Measurements from ENCODE around the gene LELP1. TPM values are rescaled to one million over a fixed set of nuclear protein-coding genes. Genes with fewer than 3 reads are reported as not detected.

The LELP1 gene
- total and polyA plus RNA-seq, 2 donors from 2014 or later = not detected

- no peaks in the 10 kb centered on the region for H3K9me3 ChIP-seq (ENCODE audit: control insufficient read depth in 2 of 3, insufficient read depth in 1 of 3, low read length in 3 of 3)
- no peak overlapping the region for H3K4me3 ChIP-seq (ENCODE audit: low read length in 3 of 3)
- no peak for TF ChIP-seq CTCF (IDR thresholded peaks at IDR 0.05; ENCODE audit: borderline replicate concordance, extremely low read depth, insufficient read depth)
- H3K27me3 ChIP-seq (ENCODE audit: control insufficient read depth, insufficient read depth, low read length) = peaks cover 4% of the 10 kb centered on the region
- H3K27ac ChIP-seq (ENCODE audit: low read depth in 2 of 2, low read length in 2 of 2) = no peak overlapping the region
- no peaks in the 10 kb centered on the region for H3K4me1 ChIP-seq (ENCODE audit: control insufficient read depth in 2 of 3, insufficient read depth in 2 of 3, low read depth in 1 of 3, low read length in 3 of 3)
- DNase-seq = no peak
- intact Hi-C loops (cut with DNase I) = no loop called here
- no peaks in the 10 kb centered on the region for H3K36me3 ChIP-seq (ENCODE audit: control insufficient read depth in 2 of 3, insufficient read depth in 3 of 3, low read length in 3 of 3)
- no peak overlapping the region for H3K9ac ChIP-seq (ENCODE audit: low read length in 3 of 3)
- FAIRE-seq = no peak
Measured at GRCh38 chr1:153251988-153252387, 48.8 kb downstream of the LELP1 start.

GRCh38 chr1:153253076-153253475 is 49.8 kb downstream of the LELP1 start:
- DNase-seq (peak in 2 of 5 donors; percentile 31 to 56), FAIRE-seq (no peak)
- no peaks in the 10 kb centered on the region for H3K9me3 ChIP-seq (ENCODE audit: control insufficient read depth in 2 of 3, insufficient read depth in 1 of 3, low read length in 3 of 3)
- no peak for TF ChIP-seq CTCF (IDR thresholded peaks at IDR 0.05; ENCODE audit: borderline replicate concordance, extremely low read depth, insufficient read depth)
- no peak overlapping the region for H3K4me3 ChIP-seq (ENCODE audit: low read length in 3 of 3)
- no peak overlapping the region for H3K27ac ChIP-seq (ENCODE audit: low read depth in 2 of 2, low read length in 2 of 2)
- no peaks in the 10 kb centered on the region for H3K4me1 ChIP-seq (ENCODE audit: control insufficient read depth in 2 of 3, insufficient read depth in 2 of 3, low read depth in 1 of 3, low read length in 3 of 3)
- peaks cover 4% of the 10 kb centered on the region for H3K27me3 ChIP-seq (ENCODE audit: control insufficient read depth, insufficient read depth, low read length)
- intact Hi-C loops (cut with DNase I) = no loop called here
- no peaks in the 10 kb centered on the region for H3K36me3 ChIP-seq (ENCODE audit: control insufficient read depth in 2 of 3, insufficient read depth in 3 of 3, low read length in 3 of 3)
- no peak overlapping the region for H3K9ac ChIP-seq (ENCODE audit: low read length in 3 of 3)

GRCh38 chr1:153253693-153254092 is 50.5 kb downstream of the LELP1 start:
- no peak for FAIRE-seq
- no peaks in the 10 kb centered on the region for H3K4me1 ChIP-seq (ENCODE audit: control insufficient read depth in 2 of 3, insufficient read depth in 2 of 3, low read depth in 1 of 3, low read length in 3 of 3)
- no peaks in the 10 kb centered on the region for H3K36me3 ChIP-seq (ENCODE audit: control insufficient read depth in 2 of 3, insufficient read depth in 3 of 3, low read length in 3 of 3)
- H3K9ac ChIP-seq (ENCODE audit: low read length in 3 of 3) = no peak overlapping the region
- no peak overlapping the region for H3K27ac ChIP-seq (ENCODE audit: low read depth in 2 of 2, low read length in 2 of 2)
- DNase-seq = no peak
- H3K4me3 ChIP-seq (ENCODE audit: low read length in 3 of 3) = no peak overlapping the region
- peaks cover 4% of the 10 kb centered on the region for H3K27me3 ChIP-seq (ENCODE audit: control insufficient read depth, insufficient read depth, low read length)
- no peaks in the 10 kb centered on the region for H3K9me3 ChIP-seq (ENCODE audit: control insufficient read depth in 2 of 3, insufficient read depth in 1 of 3, low read length in 3 of 3)
- TF ChIP-seq CTCF (IDR thresholded peaks at IDR 0.05; ENCODE audit: borderline replicate concordance, extremely low read depth, insufficient read depth) = no peak
- intact Hi-C loops (cut with DNase I) = no loop called here

Other genes with a start within 250 kb of the LELP1 start
- not detected for gene SPRR4, start 232.8 kb upstream of the LELP1 start, total RNA-seq
- gene SPRR4, start 232.8 kb upstream of the LELP1 start, polyA plus RNA-seq (ENCODE audit: insufficient read depth, low read depth, low replicate concordance) = not detected
- not detected for gene SPRR1A, start 219.3 kb upstream of the LELP1 start, total RNA-seq
- not detected for gene SPRR1A, start 219.3 kb upstream of the LELP1 start, polyA plus RNA-seq (ENCODE audit: insufficient read depth, low read depth, low replicate concordance)
- gene SPRR3, start 201.7 kb upstream of the LELP1 start, total RNA-seq = not detected
- not detected for gene SPRR3, start 201.7 kb upstream of the LELP1 start, polyA plus RNA-seq (ENCODE audit: insufficient read depth, low read depth, low replicate concordance)
- gene SPRR1B, start 172.2 kb upstream of the LELP1 start, total RNA-seq = not detected
- gene SPRR1B, start 172.2 kb upstream of the LELP1 start, polyA plus RNA-seq (ENCODE audit: insufficient read depth, low read depth, low replicate concordance) = not detected
- gene SPRR2D, start 162.3 kb upstream of the LELP1 start, total RNA-seq = not detected
- not detected for gene SPRR2D, start 162.3 kb upstream of the LELP1 start, polyA plus RNA-seq (ENCODE audit: insufficient read depth, low read depth, low replicate concordance)
- gene SPRR2A, start 145.9 kb upstream of the LELP1 start, total RNA-seq = 0.60 TPM
- gene SPRR2A, start 145.9 kb upstream of the LELP1 start, polyA plus RNA-seq (ENCODE audit: insufficient read depth, low read depth, low replicate concordance) = not detected
- not detected for gene SPRR2B, start 131.8 kb upstream of the LELP1 start, total RNA-seq
- not detected for gene SPRR2B, start 131.8 kb upstream of the LELP1 start, polyA plus RNA-seq (ENCODE audit: insufficient read depth, low read depth, low replicate concordance)
- not detected for gene SPRR2E, start 108.9 kb upstream of the LELP1 start, total RNA-seq
- not detected for gene SPRR2E, start 108.9 kb upstream of the LELP1 start, polyA plus RNA-seq (ENCODE audit: insufficient read depth, low read depth, low replicate concordance)
- gene SPRR2F, start 89.9 kb upstream of the LELP1 start, total RNA-seq = not detected
- gene SPRR2F, start 89.9 kb upstream of the LELP1 start, polyA plus RNA-seq (ENCODE audit: insufficient read depth, low read depth, low replicate concordance) = not detected
- gene SPRR2G, start 52.5 kb upstream of the LELP1 start, total RNA-seq = not detected
- gene SPRR2G, start 52.5 kb upstream of the LELP1 start, polyA plus RNA-seq (ENCODE audit: insufficient read depth, low read depth, low replicate concordance) = not detected
- gene PRR9, start 14.2 kb downstream of the LELP1 start, total RNA-seq = not detected
- gene PRR9, start 14.2 kb downstream of the LELP1 start, polyA plus RNA-seq (ENCODE audit: insufficient read depth, low read depth, low replicate concordance) = not detected
- gene LORICRIN, start 56.3 kb downstream of the LELP1 start, total RNA-seq = not detected
- not detected for gene LORICRIN, start 56.3 kb downstream of the LELP1 start, polyA plus RNA-seq (ENCODE audit: insufficient read depth, low read depth, low replicate concordance)
- not detected for gene PGLYRP3, start 109.5 kb downstream of the LELP1 start, total RNA-seq
- gene PGLYRP3, start 109.5 kb downstream of the LELP1 start, polyA plus RNA-seq (ENCODE audit: insufficient read depth, low read depth, low replicate concordance) = not detected
- gene PGLYRP4, start 145.4 kb downstream of the LELP1 start, total RNA-seq = not detected
- not detected for gene PGLYRP4, start 145.4 kb downstream of the LELP1 start, polyA plus RNA-seq (ENCODE audit: insufficient read depth, low read depth, low replicate concordance)
- 271 TPM for gene S100A9, start 154.4 kb downstream of the LELP1 start, total RNA-seq
- gene S100A9, start 154.4 kb downstream of the LELP1 start, polyA plus RNA-seq (ENCODE audit: insufficient read depth, low read depth, low replicate concordance) = 41.9 TPM
- 1.3 TPM for gene S100A12, start 172.2 kb downstream of the LELP1 start, total RNA-seq
- gene S100A12, start 172.2 kb downstream of the LELP1 start, polyA plus RNA-seq (ENCODE audit: insufficient read depth, low read depth, low replicate concordance) = 2.7 TPM
- 60.9 TPM for gene S100A8, start 187.6 kb downstream of the LELP1 start, total RNA-seq
- gene S100A8, start 187.6 kb downstream of the LELP1 start, polyA plus RNA-seq (ENCODE audit: insufficient read depth, low read depth, low replicate concordance) = 17.5 TPM
- gene S100A7A, start 213.1 kb downstream of the LELP1 start, total RNA-seq = not detected
- not detected for gene S100A7A, start 213.1 kb downstream of the LELP1 start, polyA plus RNA-seq (ENCODE audit: insufficient read depth, low read depth, low replicate concordance)